Stimulated activated effector memory CD8-positive, alpha-beta T cell treated with anti-CD3 and anti-CD28 coated beads, Interleukin-12 subunit alpha, Interleukin-12 subunit beta, amount 100 ng/mL, for 72 hours (primary cell): ENCODE measurements around the gene TRIM67.
A peak's percentile ranks its signal among the peaks of the same experiment; 100 is the strongest.

Experiments used
- ATAC-seq: fragments of 150-1000 bp; cut with Tn5 transposase; 2 replicates; pipeline ENCODE4 v1.10.0; 2021
- DNase-seq, 2 donors: peaks; one replicate each; pipeline ENCODE4 v3.0.0; 2021 to 2022; ENCODE audit warnings: low spot score in 2 of 2
- H3K27ac Mint-ChIP-seq: one replicate; pipeline ENCODE4 v1.8.0; 2022; ENCODE audit warnings: mild to moderate bottlenecking, mixed read lengths
- H3K36me3 Mint-ChIP-seq: one replicate; pipeline ENCODE4 v1.8.0; 2022; ENCODE audit warnings: mild to moderate bottlenecking, mixed read lengths
- H3K4me1 Mint-ChIP-seq: one replicate; pipeline ENCODE4 v1.8.0; 2022; ENCODE audit warnings: mixed read lengths
- H3K4me3 Mint-ChIP-seq: one replicate; pipeline ENCODE4 v1.8.0; 2022; ENCODE audit warnings: mild to moderate bottlenecking, mixed read lengths
- H3K9me3 Mint-ChIP-seq: one replicate; pipeline ENCODE4 v1.8.0; 2022; ENCODE audit warnings: mixed read lengths

Gene TRIM67

DNA sequence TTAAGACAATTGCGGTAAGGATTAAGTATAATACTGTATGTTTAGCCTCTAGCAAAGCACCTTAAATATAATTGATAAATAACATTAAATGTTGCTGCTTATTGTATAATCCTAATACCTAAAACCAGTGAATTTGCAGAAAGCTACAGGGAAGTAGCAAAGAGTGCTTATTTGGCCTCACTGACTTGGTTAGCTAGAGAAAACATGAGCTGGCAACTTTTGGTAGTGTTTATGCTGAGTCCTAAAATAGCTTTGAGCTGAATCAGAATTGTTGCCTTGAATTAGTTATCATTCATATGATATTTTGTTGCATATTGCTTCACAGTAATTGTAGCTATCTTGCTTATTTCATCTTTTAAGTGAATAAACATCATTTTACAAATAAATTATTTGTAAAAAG, 3.5 kb downstream of the TRIM67 start:
- ATAC-seq (no peak), DNase-seq (no peak)
- Mint-ChIP-seq H3K9me3 (no peaks in the 10 kb centered on the region), H3K4me3 (no peak overlapping the region), H3K4me1 (no peaks in the 10 kb centered on the region), H3K27ac (no peak overlapping the region), H3K36me3 (no peaks in the 10 kb centered on the region)

DNA sequence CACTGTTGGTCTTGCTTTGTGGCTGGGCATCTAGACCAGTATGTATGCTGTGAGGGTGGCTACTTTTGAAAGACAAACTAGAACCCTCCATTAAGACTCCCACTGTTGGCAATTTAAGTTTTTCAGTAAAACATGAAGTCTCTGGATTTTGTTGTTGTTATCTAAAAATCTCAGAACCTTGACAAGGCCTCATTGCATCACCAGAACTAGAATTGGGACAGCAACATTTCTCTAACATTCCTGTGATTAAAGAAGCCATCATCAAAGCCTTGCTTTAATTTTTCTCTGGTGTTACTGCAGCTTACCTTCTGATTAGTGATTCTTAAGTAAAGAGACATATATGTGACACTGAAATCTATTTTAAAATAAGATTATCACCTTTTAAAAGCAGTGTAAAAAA, 4.5 kb downstream of the TRIM67 start:
- Mint-ChIP-seq H3K4me3 (no peak overlapping the region), H3K4me1 (no peaks in the 10 kb centered on the region), H3K27ac (no peak overlapping the region), H3K9me3 (no peaks in the 10 kb centered on the region), H3K36me3 (no peaks in the 10 kb centered on the region)
- ATAC-seq, result no peak
- DNase-seq, result no peak

DNA sequence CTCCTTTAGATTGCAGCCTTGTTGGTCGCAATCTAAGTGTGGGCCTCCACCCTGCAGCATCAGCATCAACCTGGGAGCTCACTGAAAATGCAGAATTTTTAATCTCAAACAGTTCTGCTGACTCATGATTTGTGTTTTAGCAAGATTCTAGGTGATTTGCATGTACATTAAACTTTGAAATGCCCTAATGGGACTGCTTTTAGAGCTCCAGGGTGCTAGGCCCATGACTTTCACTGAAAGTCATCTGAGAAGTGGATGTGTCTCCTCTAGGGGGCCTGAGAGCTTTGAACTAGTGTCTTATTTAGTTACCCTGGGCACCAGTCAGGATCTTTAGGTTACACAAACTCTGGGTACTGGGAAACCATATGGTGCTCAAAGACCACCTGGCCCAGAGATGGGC, 9.0 kb downstream of the TRIM67 start:
- no peak overlapping the region for H3K4me3 Mint-ChIP-seq
- DNase-seq (no peak), ATAC-seq (no peak)
- no peaks in the 10 kb centered on the region for H3K36me3 Mint-ChIP-seq
- H3K9me3 Mint-ChIP-seq, result no peaks in the 10 kb centered on the region
- H3K4me1 Mint-ChIP-seq, result no peaks in the 10 kb centered on the region
- H3K27ac Mint-ChIP-seq, result no peak overlapping the region

DNA sequence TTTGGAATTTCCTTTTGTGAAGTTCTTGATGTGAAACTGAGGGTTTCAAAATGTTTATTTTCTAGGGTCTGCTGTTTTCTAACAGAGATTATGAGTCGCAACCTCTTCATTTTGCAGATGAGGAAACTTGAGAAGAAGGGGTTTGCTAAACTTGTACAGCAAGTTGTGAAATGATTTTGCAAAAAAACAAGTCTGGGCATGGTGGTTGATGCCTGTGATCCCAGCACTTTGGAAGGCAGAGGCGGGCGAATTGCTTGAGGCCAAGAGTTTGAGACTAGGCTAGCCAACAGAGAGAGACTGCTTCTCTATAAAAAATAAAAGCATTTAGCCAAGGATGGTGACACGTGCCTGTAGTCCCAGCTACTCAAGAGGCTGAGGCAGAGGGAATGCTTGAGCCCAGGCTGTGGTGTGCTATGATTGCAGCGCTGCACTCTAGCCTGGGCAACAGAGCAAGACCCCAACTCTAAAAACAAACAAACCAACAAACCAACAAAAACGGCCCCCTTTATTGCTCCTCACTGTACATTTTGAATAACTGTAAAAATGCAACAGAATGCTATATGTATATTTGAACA, 9.9 kb downstream of the TRIM67 start:
- DNase-seq (no peak), ATAC-seq (no peak)
- Mint-ChIP-seq H3K4me1 (no peaks in the 10 kb centered on the region), H3K9me3 (no peaks in the 10 kb centered on the region), H3K4me3 (no peak overlapping the region), H3K27ac (no peak overlapping the region), H3K36me3 (no peaks in the 10 kb centered on the region)

DNA sequence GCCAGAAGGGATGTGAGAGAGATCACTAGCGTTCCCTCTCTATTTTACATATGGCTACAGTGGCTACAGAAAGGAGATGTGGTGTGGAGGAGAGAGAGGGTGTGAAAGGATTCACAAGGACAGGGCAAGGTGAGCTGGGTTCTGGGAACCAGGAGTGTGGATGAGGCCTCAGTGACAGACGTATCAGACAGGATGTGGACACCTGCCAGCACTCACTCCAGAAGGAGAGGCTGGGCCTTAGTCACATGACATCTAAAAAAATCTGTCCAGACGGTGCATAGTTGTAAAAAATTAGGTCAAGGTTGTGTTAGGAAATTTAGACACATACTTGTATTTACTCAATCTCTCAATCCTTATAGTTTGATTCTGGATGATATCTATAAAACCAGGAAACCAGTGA, 10.6 kb downstream of the TRIM67 start:
- Mint-ChIP-seq H3K9me3 (no peaks in the 10 kb centered on the region), H3K4me1 (no peaks in the 10 kb centered on the region), H3K36me3 (no peaks in the 10 kb centered on the region), H3K27ac (no peak overlapping the region), H3K4me3 (no peak overlapping the region)
- DNase-seq (no peak), ATAC-seq (no peak)

DNA sequence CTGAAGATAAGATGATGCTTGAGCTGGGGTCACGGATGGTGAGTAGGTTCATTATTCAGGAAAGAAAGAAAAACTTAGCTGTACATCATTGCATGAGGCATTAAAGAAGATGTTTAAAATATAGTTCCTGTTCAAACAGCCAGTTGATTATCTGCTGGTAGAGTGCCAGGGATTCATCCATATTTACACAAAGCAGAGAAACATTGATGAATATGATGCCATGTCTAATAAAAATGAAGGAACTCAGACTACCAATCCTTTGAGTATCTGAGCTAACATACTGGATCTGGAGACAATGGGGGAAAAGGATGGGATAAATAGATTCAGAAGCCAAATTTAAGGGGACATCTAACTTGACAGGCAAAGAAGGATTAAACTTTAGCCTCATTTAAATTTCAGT, 14.6 kb downstream of the TRIM67 start:
- Mint-ChIP-seq H3K36me3 (no peaks in the 10 kb centered on the region), H3K27ac (no peak overlapping the region), H3K4me3 (no peak overlapping the region), H3K4me1 (no peaks in the 10 kb centered on the region), H3K9me3 (no peaks in the 10 kb centered on the region)
- no peak for ATAC-seq
- no peak for DNase-seq

DNA sequence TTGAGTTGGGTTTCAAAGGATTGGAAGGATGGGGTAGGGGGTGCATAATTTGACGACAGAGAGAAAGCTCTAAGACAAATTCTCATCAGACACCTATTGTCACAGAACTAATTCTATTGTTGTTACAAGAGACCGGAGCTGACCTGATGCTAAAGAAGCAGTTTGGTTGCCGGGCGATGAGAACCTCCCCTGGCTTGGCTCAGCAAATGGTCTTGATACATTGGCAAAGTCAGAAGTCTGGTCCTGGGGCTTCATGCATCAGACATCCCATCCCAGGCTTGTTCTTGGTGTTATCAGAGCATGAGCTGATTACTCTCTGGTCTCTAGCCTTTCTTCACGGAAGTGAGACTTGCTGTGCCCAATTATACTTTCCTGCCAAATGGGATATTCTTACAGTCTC, 15.4 kb downstream of the TRIM67 start:
- no peaks in the 10 kb centered on the region for H3K4me1 Mint-ChIP-seq
- H3K27ac Mint-ChIP-seq, result no peak overlapping the region
- no peak overlapping the region for H3K4me3 Mint-ChIP-seq
- no peaks in the 10 kb centered on the region for H3K36me3 Mint-ChIP-seq
- DNase-seq (no peak), ATAC-seq (no peak)
- no peaks in the 10 kb centered on the region for H3K9me3 Mint-ChIP-seq

DNA sequence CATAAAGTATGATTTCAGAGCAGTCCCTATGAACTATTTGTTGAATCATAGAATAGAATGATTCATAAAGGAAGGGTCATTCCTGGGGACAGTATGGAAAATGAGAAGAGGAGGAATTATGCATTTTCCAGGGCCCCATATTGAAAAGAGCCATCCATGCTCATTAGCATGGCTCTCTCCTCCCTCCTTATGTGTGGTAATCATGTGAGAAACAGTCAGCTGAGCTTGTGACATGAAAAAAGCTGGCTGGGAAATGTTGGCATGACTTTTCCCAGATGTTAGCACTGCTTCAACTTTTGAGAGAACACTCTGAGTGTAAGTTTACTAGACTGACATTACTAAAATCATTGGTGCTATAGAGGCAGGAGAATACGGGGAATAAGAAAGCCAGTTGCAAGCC, 16.1 kb downstream of the TRIM67 start:
- no peak for ATAC-seq
- no peak for DNase-seq
- Mint-ChIP-seq H3K4me3 (no peak overlapping the region), H3K4me1 (no peaks in the 10 kb centered on the region), H3K27ac (no peak overlapping the region), H3K36me3 (no peaks in the 10 kb centered on the region), H3K9me3 (no peaks in the 10 kb centered on the region)

DNA sequence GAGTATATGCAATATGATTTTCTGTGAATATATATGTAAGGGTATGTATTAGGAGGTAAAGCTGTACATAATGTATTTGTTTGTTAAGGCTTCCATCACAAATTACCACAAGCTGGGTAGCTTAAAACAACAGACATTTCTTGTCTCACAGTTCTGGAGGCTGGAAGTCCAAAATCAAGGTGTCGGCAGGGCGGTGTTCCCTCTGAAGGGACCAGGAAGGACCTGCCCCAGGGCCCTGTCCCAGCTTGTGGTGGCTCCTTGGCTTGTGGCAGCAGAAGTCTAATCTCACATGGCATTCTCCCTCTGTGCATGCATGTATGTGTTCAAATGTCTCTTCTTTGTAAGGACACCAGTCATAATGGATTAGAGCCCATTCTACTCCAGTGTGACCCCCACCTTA, 17.1 kb downstream of the TRIM67 start:
- no peaks in the 10 kb centered on the region for H3K36me3 Mint-ChIP-seq
- no peak for DNase-seq
- no peaks in the 10 kb centered on the region for H3K4me1 Mint-ChIP-seq
- H3K27ac Mint-ChIP-seq, result no peak overlapping the region
- no peaks in the 10 kb centered on the region for H3K9me3 Mint-ChIP-seq
- ATAC-seq, result no peak
- H3K4me3 Mint-ChIP-seq, result no peak overlapping the region

DNA sequence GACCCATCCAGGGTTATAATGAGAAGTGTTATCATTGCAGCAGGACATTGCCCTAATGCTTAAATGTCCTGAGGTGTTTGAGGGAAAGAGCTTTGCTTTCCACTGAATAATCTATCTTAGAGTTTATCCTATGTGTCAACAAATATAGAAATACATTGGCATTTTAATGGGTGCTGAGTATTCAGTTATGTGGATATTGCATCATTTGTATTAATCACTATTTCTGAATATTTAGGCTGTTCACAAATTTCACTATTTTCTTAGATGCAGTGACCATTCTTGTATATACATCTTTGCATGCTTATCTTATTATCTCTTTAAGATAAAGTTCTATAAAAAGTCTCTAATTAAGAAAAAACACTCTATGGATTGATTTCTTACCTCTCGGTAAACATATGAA, 18.2 kb downstream of the TRIM67 start:
- Mint-ChIP-seq H3K4me3 (no peak overlapping the region), H3K9me3 (no peaks in the 10 kb centered on the region), H3K4me1 (no peaks in the 10 kb centered on the region), H3K36me3 (no peaks in the 10 kb centered on the region), H3K27ac (no peak overlapping the region)
- ATAC-seq (no peak), DNase-seq (no peak)

DNA sequence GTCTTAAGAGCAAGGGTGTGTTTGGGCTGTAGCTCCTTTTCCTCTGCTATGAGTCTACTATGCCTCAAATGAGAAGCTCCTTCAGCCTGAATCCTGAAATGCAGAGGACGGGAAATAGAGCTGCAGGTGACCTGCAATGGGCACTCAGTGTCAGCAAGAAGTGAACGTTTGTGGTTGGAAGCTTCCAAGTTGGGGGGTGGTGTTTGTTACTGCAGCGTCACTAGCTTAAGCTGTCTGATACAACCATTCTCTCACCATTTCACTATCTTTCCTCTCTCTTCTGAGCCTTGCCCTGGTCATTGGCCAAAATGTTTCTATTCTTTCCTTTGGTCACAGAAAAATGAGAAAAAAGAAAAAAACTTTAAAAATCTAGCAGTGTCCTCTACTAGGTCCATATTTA, 19.4 kb downstream of the TRIM67 start:
- no peak overlapping the region for H3K4me3 Mint-ChIP-seq
- H3K27ac Mint-ChIP-seq, result no peak overlapping the region
- DNase-seq, result no peak
- no peaks in the 10 kb centered on the region for H3K9me3 Mint-ChIP-seq
- no peak for ATAC-seq
- no peaks in the 10 kb centered on the region for H3K4me1 Mint-ChIP-seq
- no peaks in the 10 kb centered on the region for H3K36me3 Mint-ChIP-seq

DNA sequence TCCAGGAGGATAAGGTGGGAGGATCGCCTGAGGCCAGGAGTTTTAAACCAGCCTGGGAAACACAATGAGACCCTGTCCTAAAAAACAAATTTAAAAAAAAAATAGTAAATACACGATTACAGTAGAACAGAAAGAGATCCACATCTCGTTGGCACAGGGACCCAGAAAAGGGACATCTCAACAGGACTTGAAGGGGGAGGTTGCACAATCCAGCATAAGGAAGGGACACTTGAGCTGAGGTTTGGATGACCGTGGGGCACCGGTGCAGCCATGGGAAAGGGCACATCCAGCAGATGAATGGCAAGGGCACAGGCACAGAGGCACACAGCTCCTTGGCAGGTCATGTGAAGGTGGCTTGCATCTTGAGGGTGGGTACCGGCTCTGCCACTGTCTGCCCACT, 20.5 kb downstream of the TRIM67 start:
- Mint-ChIP-seq H3K9me3 (no peaks in the 10 kb centered on the region), H3K4me3 (no peak overlapping the region), H3K27ac (no peak overlapping the region), H3K4me1 (no peaks in the 10 kb centered on the region), H3K36me3 (no peaks in the 10 kb centered on the region)
- ATAC-seq, result no peak
- DNase-seq, result no peak

DNA sequence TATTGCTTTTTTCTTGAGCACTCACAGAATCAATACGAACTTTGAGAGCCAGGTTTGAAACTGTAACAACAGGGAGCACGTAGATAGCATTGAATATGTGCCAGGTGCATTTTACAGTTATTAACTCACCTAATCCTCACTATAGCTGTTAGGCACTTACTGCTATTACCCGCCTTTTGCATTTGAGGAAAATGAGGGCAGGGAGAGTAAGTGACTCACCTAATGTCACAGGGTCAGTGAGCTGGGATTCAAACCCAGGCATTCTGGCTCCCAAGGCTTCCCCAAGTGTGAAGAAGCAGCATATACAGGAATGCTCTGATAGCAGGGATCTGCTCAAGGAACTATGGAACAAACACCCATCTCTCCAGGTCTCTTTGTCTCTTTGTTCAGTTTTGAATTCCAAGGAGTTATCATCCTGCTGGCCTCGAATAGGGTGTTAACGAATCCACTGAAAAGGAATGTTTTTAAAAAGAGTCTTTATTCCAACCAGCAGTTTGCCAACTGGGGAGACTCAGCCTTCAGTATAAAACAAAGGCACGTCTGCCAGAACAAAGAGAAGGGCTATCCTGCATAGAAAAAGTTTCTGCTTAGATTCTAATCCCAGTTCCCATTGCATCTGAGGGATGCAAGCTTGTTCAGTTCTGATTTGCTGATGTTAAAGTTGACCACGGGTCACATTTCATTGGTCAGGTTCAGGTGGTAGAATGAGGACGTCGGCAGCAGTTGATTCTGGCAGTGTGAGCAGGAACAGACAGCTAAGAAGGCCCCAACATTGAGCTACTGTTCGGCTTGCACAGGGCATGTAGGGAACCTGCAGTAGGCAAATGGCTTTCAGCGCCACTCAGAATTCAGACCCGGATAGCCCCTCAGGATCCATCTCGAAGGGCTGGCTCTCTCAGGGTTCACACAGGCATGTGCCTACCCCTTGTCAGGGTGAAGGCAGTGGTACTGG, 22.1 kb downstream of the TRIM67 start:
- Mint-ChIP-seq H3K4me3 (no peak overlapping the region), H3K4me1 (no peaks in the 10 kb centered on the region), H3K27ac (no peak overlapping the region), H3K36me3 (no peaks in the 10 kb centered on the region), H3K9me3 (no peaks in the 10 kb centered on the region)
- no peak for ATAC-seq
- no peak for DNase-seq

DNA sequence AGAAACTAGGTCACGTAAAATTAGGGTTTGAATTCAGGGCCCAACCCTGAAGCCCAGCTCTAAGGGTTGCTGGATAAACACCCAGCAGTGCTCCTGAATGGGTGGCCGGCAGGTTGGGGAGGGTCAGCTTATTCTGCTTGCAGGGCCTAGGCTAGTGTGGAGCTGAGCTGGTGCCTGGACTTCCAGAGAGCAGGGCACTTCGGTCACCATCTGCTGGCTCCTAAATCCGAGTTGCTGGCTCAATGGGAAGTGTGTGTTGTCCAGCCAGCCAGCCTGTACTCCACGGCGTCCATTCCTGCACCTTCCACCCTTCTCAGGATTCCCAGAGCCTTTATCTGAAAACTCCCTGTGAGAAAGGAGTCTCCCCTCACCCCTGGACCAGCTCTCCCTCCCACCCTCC, 23.0 kb downstream of the TRIM67 start:
- ATAC-seq (no peak), DNase-seq (no peak)
- Mint-ChIP-seq H3K9me3 (no peaks in the 10 kb centered on the region), H3K4me3 (no peak overlapping the region), H3K4me1 (no peaks in the 10 kb centered on the region), H3K36me3 (no peaks in the 10 kb centered on the region), H3K27ac (no peak overlapping the region)

DNA sequence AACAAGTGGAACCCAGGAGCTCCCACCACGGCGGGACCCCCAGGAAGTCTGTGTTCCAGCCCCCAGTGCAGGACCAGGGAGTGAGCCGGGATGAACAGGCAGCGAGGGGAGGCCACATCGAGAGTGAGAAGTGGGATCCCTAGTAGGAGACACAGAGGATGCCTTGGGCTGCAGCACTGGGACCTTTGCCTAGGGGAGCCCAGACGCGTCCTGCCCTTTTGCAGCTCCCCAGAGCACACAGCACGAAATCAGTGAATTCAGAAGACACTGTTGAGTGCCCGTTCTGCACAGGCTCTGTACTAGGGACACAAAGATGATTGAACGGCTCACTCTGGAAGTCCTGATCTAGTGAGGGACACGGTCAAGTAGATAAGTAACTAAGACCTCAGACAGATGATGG, 23.5 kb downstream of the TRIM67 start:
- H3K27ac Mint-ChIP-seq, result no peak overlapping the region
- peak; percentile 20 for ATAC-seq
- no peaks in the 10 kb centered on the region for H3K36me3 Mint-ChIP-seq
- no peak for DNase-seq
- no peak overlapping the region for H3K4me3 Mint-ChIP-seq
- no peaks in the 10 kb centered on the region for H3K4me1 Mint-ChIP-seq
- H3K9me3 Mint-ChIP-seq, result no peaks in the 10 kb centered on the region

DNA sequence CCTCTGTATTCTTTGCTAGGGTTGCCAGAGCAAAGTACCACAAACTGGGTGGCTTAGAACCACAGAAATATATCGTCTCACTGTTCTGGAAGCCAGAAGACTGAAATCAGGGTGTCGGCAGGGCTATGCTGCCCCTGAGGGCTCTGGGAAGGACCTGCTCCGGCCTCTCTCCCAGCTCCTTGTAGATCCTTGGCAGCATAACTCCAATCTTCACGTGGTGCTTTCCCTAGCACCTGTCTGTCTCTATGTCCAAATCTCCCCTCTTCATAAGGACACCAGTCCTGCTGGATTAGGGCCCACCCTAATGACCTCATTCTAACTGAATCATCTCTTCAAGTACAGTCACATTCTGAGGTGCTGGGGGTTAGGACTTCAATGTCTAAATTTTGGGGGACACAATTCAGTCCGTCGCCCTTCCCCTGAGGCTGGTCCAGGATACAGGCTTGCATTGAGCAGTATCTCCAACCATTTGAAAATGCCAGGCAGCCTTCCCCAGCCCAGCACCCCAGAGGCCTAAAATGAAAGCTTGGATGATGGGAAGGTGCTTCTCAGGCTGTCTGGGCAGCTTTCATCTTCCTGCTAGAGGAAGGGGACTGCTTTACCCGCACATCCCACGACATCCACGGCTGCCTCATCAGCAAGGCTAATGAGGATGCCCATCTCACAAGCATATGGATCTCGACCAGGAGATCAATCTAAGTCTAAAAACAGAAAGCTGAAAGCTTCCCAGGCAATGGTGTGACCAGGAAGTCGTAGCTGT, 24.7 kb downstream of the TRIM67 start:
- ATAC-seq (no peak), DNase-seq (no peak)
- Mint-ChIP-seq H3K4me3 (no peak overlapping the region), H3K36me3 (no peaks in the 10 kb centered on the region), H3K4me1 (no peaks in the 10 kb centered on the region), H3K9me3 (no peaks in the 10 kb centered on the region), H3K27ac (no peak overlapping the region)
